ENCODE data around the gene PLXNA3. TPM values are rescaled to one million over a fixed set of nuclear protein-coding genes. Genes with fewer than 3 reads are reported as not detected.

PLXNA3 gene
- total RNA-seq, 1 experiment from 2014 or later, result 36.3 TPM

DNA sequence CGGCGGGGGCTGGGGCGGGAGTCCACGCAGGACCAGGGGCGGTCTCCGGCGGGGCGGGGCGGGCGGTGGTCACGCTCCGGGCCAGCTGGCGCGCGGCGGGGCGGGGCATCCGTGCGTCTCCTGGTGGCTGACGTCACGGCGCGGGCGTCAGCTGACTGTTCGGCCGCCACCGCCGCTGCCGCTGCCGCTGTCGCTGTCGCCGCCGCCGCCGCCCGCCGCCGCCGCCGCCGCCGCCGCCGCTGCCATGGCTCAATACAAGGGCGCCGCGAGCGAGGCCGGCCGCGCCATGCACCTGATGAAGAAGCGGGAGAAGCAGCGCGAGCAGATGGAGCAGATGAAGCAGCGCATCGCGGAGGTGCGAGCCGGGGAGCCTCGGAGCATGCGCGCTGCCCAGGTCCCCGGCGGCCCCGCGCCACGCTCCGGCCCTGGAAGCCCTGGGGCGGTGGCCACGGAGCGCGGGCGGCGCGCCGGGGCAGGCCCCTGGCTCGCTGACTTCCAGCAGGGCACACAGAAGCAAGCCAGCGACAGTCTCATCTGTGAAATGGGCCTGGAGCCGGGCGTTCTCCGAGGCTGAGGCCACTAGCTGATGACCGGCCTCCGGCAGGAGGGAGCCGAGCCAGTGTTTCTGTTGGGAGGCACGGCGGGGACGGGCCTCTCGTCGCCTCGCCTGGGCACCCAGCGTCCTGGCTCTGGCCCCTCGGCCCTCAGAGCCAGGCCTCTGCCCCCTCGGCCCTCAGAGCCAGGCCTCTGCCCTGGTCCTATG, 13.9 kb upstream of the PLXNA3 start, which contains the start of gene FAM50A:
TSS of gene FAM50A (plus strand) at position 150 of the 763 bp plus-strand sequence. CDS start at position 245, 95 bp downstream.
- H3K9me3 ChIP-seq (ENCODE audit: control insufficient read depth, low read depth, low read length), result peaks cover 34% of the 10 kb centered on the region
- no CpG with 5 or more reads among the region's 94 CpGs for WGBS (ENCODE audit: extremely low coverage, insufficient read length, low lambda C conversion rate)
- Mint-ChIP-seq H3K27ac (peak within 1 kb of the TSS in 1 of 3 experiments; percentile 57; a peak in 3 of 7 replicates), H3K4me3 (peak within 1 kb of the TSS; percentile 66 to 82), H3K4me1 (peaks cover 3 to 5% of the 10 kb centered on the region in 2 experiments; a peak in 2 of 4 replicates), H3K27me3 (ENCODE audit: low read depth) (no peaks in the 10 kb centered on the region; the same call in none of the 2 replicates), H3K36me3 (ENCODE audit: insufficient read depth in 1 of 3, low read depth in 3 of 3) (peaks cover 30 to 71% (median 59%) of the 10 kb centered on the region in 3 experiments), H3K9me3 (peaks cover 63 to 78% of the 10 kb centered on the region in 2 experiments)
- H3K23ac ChIP-seq (ENCODE audit: insufficient read length, low read depth, low read length), result no peak within 1 kb of the TSS
- no peaks in the 10 kb centered on the region for H4K20me1 ChIP-seq (ENCODE audit: control insufficient read depth, insufficient read depth, insufficient read length)
- H3K9ac ChIP-seq (ENCODE audit: extremely low read depth, insufficient read length, low read length), result peak within 1 kb of the TSS; percentile 35
- H3K27me3 ChIP-seq (ENCODE audit: insufficient read depth, low read length), result no peaks in the 10 kb centered on the region
- H3K4me2 ChIP-seq (ENCODE audit: insufficient read depth, insufficient read length, low read length), result peak within 1 kb of the TSS; percentile 37
- H2AFZ ChIP-seq (ENCODE audit: low read length), result no peak within 1 kb of the TSS
- no peaks in the 10 kb centered on the region for H3K79me1 ChIP-seq (ENCODE audit: insufficient read depth, low read depth, low read length, poor library complexity, severe bottlenecking)
- H4K91ac ChIP-seq (ENCODE audit: insufficient read length, low read depth, low read length), result no peak within 1 kb of the TSS
- H3K79me2 ChIP-seq (ENCODE audit: insufficient read depth, low read length), result no peaks in the 10 kb centered on the region
- H2BK12ac ChIP-seq (ENCODE audit: insufficient read length, low read depth, low read length), result no peak within 1 kb of the TSS
- H2AK5ac ChIP-seq (ENCODE audit: insufficient read length, low read length), result no peak within 1 kb of the TSS
- H2BK15ac ChIP-seq (ENCODE audit: low read depth, low read length), result no peak within 1 kb of the TSS
- no peak within 1 kb of the TSS for H4K5ac ChIP-seq (ENCODE audit: insufficient read length, low read depth, low read length)
- H4K8ac ChIP-seq (replicated peaks; ENCODE audit: insufficient read length, low read depth, low read length), result no peak within 1 kb of the TSS
- H2BK20ac ChIP-seq (ENCODE audit: low read depth, low read length, poor library complexity, severe bottlenecking), result no peak within 1 kb of the TSS
- H3T11ph ChIP-seq (ENCODE audit: low read length), result no peak within 1 kb of the TSS
- H3K27ac ChIP-seq (ENCODE audit: insufficient read length, low read depth, low read length), result no peak within 1 kb of the TSS
- H3K4me1 ChIP-seq (ENCODE audit: insufficient read depth, low read length), result no peaks in the 10 kb centered on the region
- no peak within 1 kb of the TSS for H2BK120ac ChIP-seq (ENCODE audit: low read depth, low read length, poor library complexity, severe bottlenecking)
- H3K23me2 ChIP-seq (ENCODE audit: insufficient read length, low read depth, low read length, poor library complexity, severe bottlenecking), result peaks cover 2% of the 10 kb centered on the region
- H3K4ac ChIP-seq (ENCODE audit: low read depth, low read length), result no peak within 1 kb of the TSS
- peak; percentile 51 for DNase-seq
- TF ChIP-seq, protein P1, sequence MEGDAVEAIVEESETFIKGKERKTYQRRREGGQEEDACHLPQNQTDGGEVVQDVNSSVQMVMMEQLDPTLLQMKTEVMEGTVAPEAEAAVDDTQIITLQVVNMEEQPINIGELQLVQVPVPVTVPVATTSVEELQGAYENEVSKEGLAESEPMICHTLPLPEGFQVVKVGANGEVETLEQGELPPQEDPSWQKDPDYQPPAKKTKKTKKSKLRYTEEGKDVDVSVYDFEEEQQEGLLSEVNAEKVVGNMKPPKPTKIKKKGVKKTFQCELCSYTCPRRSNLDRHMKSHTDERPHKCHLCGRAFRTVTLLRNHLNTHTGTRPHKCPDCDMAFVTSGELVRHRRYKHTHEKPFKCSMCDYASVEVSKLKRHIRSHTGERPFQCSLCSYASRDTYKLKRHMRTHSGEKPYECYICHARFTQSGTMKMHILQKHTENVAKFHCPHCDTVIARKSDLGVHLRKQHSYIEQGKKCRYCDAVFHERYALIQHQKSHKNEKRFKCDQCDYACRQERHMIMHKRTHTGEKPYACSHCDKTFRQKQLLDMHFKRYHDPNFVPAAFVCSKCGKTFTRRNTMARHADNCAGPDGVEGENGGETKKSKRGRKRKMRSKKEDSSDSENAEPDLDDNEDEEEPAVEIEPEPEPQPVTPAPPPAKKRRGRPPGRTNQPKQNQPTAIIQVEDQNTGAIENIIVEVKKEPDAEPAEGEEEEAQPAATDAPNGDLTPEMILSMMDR (conservative IDR thresholded peaks at IDR 0.05), result no peak
- H2BK5ac ChIP-seq (ENCODE audit: insufficient read length, low read length), result no peak within 1 kb of the TSS
- H3K56ac ChIP-seq (ENCODE audit: insufficient read length, low read depth, low read length), result no peak within 1 kb of the TSS
- H3K14ac ChIP-seq (ENCODE audit: insufficient read depth, low read length), result no peak within 1 kb of the TSS; the same call in 1 of the 2 replicates
- no peak within 1 kb of the TSS for H3K18ac ChIP-seq (ENCODE audit: insufficient read length, low read depth, low read length)
